Fibroblast of skin of right biceps (primary cell): ENCODE data around the gene MICA.

Experiments
- DNase-seq: peaks from one replicate; pipeline ENCODE4 v3.0.0-alpha.2; 2013

Gene MICA

GRCh38 chr6:31462964-31463870 is 59.8 kb downstream of the MICA start:
- peak; percentile 47 for DNase-seq

- no peak for DNase-seq
Measured at GRCh38 chr6:31464252-31465184, 61.1 kb downstream of the MICA start.
